Thymus (tissue), 11 donors: ENCODE measurements around the gene MDK. TPM values are rescaled to one million over a fixed set of nuclear protein-coding genes. Genes with fewer than 3 reads are reported as not detected.
"Not testable (repeated sequence)": the region's sequence is repeated elsewhere in the genome, so short reads cannot be mapped to it uniquely, and the experiment has no call there.

Experiments
- DNase-seq, 9 donors: peaks; one replicate each; pipeline ENCODE4 v3.0.0-alpha.2; 2013; ENCODE audit warnings: low spot score in 9 of 9, low read depth in 6 of 9, missing footprints in 1 of 9
- H3K27ac ChIP-seq, 2 donors: one replicate each; pipeline ENCODE4 v1.5.1; 2013; ENCODE audit warnings: control low read depth in 1 of 2, low read depth in 1 of 2, low read length in 1 of 2, mild to moderate bottlenecking in 1 of 2, moderate library complexity in 1 of 2
- H3K27me3 ChIP-seq, 2 donors: one replicate each; pipeline ENCODE4 v1.5.1; 2013; ENCODE audit warnings: low read length in 1 of 2; ENCODE audit not compliant: control insufficient read depth in 2 of 2, insufficient read depth in 1 of 2
- H3K36me3 ChIP-seq, 2 donors: one replicate each; pipeline ENCODE4 v1.5.1; 2013; ENCODE audit warnings: low read length in 1 of 2, mild to moderate bottlenecking in 1 of 2, moderate library complexity in 1 of 2; ENCODE audit not compliant: control insufficient read depth in 2 of 2, insufficient read depth in 2 of 2
- H3K4me1 ChIP-seq, 2 donors: one replicate each; pipeline ENCODE4 v1.5.1; 2013; ENCODE audit warnings: low read length in 2 of 2; ENCODE audit not compliant: control insufficient read depth in 2 of 2, insufficient read depth in 2 of 2
- H3K4me3 ChIP-seq, 2 donors: one replicate each; pipeline ENCODE4 v1.5.1; 2013; ENCODE audit warnings: low read length in 2 of 2, control low read depth in 1 of 2, mild to moderate bottlenecking in 1 of 2
- H3K9me3 ChIP-seq, 2 donors: one replicate each; pipeline ENCODE4 v1.5.1; 2013; ENCODE audit warnings: low read length in 1 of 2, mild to moderate bottlenecking in 1 of 2; ENCODE audit not compliant: control insufficient read depth in 2 of 2, insufficient read depth in 1 of 2
- WGBS: extraction: QIAGEN DNeasy Blood & Tissue Kit; methylation state at CpG from one replicate; pipeline ENCODE4 v1.1.7; 2013; 5-methylcytosine and 5-hydroxymethylcytosine counted together
- polyA plus RNA-seq: library from polyadenylated mRNA; stranded (reverse); fragments of 200-250 nt; gene quantifications from one replicate; pipeline ENCODE4 v1.2.3, GENCODE V29; 2013
- total RNA-seq: library from RNA; stranded (reverse); fragments of 120-200 nt; gene quantifications from one replicate; pipeline ENCODE4 v1.2.4, GENCODE V29; 2013
- donor health status: healthy.

MDK gene
- total and polyA plus RNA-seq, 2 donors, result 149 to 150 TPM

GRCh38 chr11:46369458-46370152 lies 11.9 kb upstream of the MDK start:
- no peak for DNase-seq
- Histone ChIP-seq H3K9me3 (no peaks in the 10 kb centered on the region), H3K4me3 (no peak overlapping the region), H3K36me3 (peaks cover 49 to 66% of the 10 kb centered on the region in 2 donors), H3K27me3 (no peaks in the 10 kb centered on the region), H3K27ac (no peak overlapping the region), H3K4me1 (peaks cover 0 to 16% of the 10 kb centered on the region in 2 donors)
- 88% methylated on average over 25 of the region's 25 CpGs for WGBS

GRCh38 chr11:46370253-46370652 lies 11.2 kb upstream of the MDK start:
- H3K36me3 ChIP-seq, result peaks cover 55 to 70% of the 10 kb centered on the region in 2 donors
- peaks cover 0 to 16% of the 10 kb centered on the region in 2 donors for H3K4me1 ChIP-seq
- WGBS, result 97% methylated on average over 13 of the region's 13 CpGs
- no peaks in the 10 kb centered on the region for H3K27me3 ChIP-seq
- no peaks in the 10 kb centered on the region for H3K9me3 ChIP-seq
- no peak for DNase-seq
- H3K27ac ChIP-seq, result no peak overlapping the region
- H3K4me3 ChIP-seq, result no peak overlapping the region

GRCh38 chr11:46371262-46371661 lies 10.2 kb upstream of the MDK start:
- peaks cover 66 to 75% of the 10 kb centered on the region in 2 donors for H3K36me3 ChIP-seq
- not testable (repeated sequence) for H3K4me3 ChIP-seq, H3K27me3 ChIP-seq, DNase-seq, H3K27ac ChIP-seq, H3K9me3 ChIP-seq
- peaks cover 0 to 11% of the 10 kb centered on the region in 2 donors for H3K4me1 ChIP-seq
- 98% methylated on average over 19 of the region's 19 CpGs for WGBS

- 96% methylated on average over 10 of the region's 10 CpGs for WGBS
- peaks cover 0 to 7% of the 10 kb centered on the region in 2 donors for H3K4me1 ChIP-seq
- H3K27me3 ChIP-seq, result no peaks in the 10 kb centered on the region
- H3K27ac ChIP-seq, result no peak overlapping the region
- no peak for DNase-seq
- no peaks in the 10 kb centered on the region for H3K9me3 ChIP-seq
- H3K4me3 ChIP-seq, result no peak overlapping the region
- peaks cover 74 to 81% of the 10 kb centered on the region in 2 donors for H3K36me3 ChIP-seq
Observed at GRCh38 chr11:46372086-46372485, 9.4 kb upstream of the MDK start.

- not testable (repeated sequence) for DNase-seq, H3K4me3 ChIP-seq, H3K4me1 ChIP-seq, H3K9me3 ChIP-seq, H3K27ac ChIP-seq, H3K27me3 ChIP-seq
- peaks cover 78 to 86% of the 10 kb centered on the region in 2 donors for H3K36me3 ChIP-seq
- 98% methylated on average over 15 of the region's 15 CpGs for WGBS
Observed at GRCh38 chr11:46372501-46372900, 9.0 kb upstream of the MDK start.

GRCh38 chr11:46373787-46374740 lies 7.4 kb upstream of the MDK start:
- 96% methylated on average over 30 of the region's 30 CpGs for WGBS
- no peaks in the 10 kb centered on the region for H3K27me3 ChIP-seq
- no peak for DNase-seq

GRCh38 chr11:46374815-46375214 lies 6.7 kb upstream of the MDK start:
- peaks cover 77% of the 10 kb centered on the region in 2 donors for H3K36me3 ChIP-seq
- H3K4me1 ChIP-seq, result no peaks in the 10 kb centered on the region
- WGBS, result 97% methylated on average over 15 of the region's 15 CpGs
- H3K27ac ChIP-seq, result no peak overlapping the region
- no peaks in the 10 kb centered on the region for H3K9me3 ChIP-seq
- H3K4me3 ChIP-seq, result no peak overlapping the region
- H3K27me3 ChIP-seq, result no peaks in the 10 kb centered on the region
- no peak for DNase-seq

More at GRCh38 chr11:46373787-46374740, 7.4 kb upstream of the MDK start:
- Histone ChIP-seq H3K36me3 (peaks cover 79 to 83% of the 10 kb centered on the region in 2 donors), H3K4me1 (no peaks in the 10 kb centered on the region), H3K9me3 (no peaks in the 10 kb centered on the region), H3K27ac (no peak overlapping the region), H3K4me3 (no peak overlapping the region)

- Histone ChIP-seq H3K36me3 (peaks cover 69% of the 10 kb centered on the region in 2 donors), H3K9me3 (no peaks in the 10 kb centered on the region), H3K27ac (no peak overlapping the region), H3K4me1 (peaks cover 0 to 3% of the 10 kb centered on the region in 2 donors), H3K4me3 (no peak overlapping the region), H3K27me3 (peaks cover 0 to 5% of the 10 kb centered on the region in 2 donors)
- DNase-seq, result no peak
- 98% methylated on average over 38 of the region's 38 CpGs for WGBS
Observed at GRCh38 chr11:46375392-46376101, 5.9 kb upstream of the MDK start.
